Activated naive CD4-positive, alpha-beta T cell treated with anti-CD3 and anti-CD28 coated beads, Interleukin-2, amount 50 U/mL, for 72 hours (primary cell): ENCODE measurements around the gene SLC39A1. TPM values are rescaled to one million over a fixed set of nuclear protein-coding genes. Genes with fewer than 3 reads are reported as not detected.

Experiments
- ATAC-seq, 2 donors: fragments of 150-1000 bp; cut with Tn5 transposase; 2 replicates each; pipeline ENCODE4 v1.10.0; 2021; ENCODE audit warnings: mild to moderate bottlenecking in 2 of 2, moderate library complexity in 2 of 2
- DNase-seq, 2 donors: peaks; one replicate each; pipeline ENCODE4 v3.0.0; 2021 to 2022; ENCODE audit warnings: low spot score in 2 of 2
- H3K27ac Mint-ChIP-seq, 2 donors: one replicate each; pipeline ENCODE4 v1.8.0; 2022; ENCODE audit warnings: mild to moderate bottlenecking in 2 of 2, mixed read lengths in 2 of 2
- H3K36me3 Mint-ChIP-seq, 2 donors: one replicate each; pipeline ENCODE4 v1.8.0; 2022; ENCODE audit warnings: mixed read lengths in 2 of 2
- H3K9me3 Mint-ChIP-seq, 2 donors: one replicate each; pipeline ENCODE4 v1.8.0; 2022; ENCODE audit warnings: mixed read lengths in 2 of 2
- total RNA-seq, 2 donors: library from RNA; stranded (reverse); gene quantifications; one replicate each; pipeline ENCODE4 v1.2.3, GENCODE V29; 2022

SLC39A1 gene
- total RNA-seq, 2 donors from 2014 or later = 54.9 to 96.6 TPM

DNA sequence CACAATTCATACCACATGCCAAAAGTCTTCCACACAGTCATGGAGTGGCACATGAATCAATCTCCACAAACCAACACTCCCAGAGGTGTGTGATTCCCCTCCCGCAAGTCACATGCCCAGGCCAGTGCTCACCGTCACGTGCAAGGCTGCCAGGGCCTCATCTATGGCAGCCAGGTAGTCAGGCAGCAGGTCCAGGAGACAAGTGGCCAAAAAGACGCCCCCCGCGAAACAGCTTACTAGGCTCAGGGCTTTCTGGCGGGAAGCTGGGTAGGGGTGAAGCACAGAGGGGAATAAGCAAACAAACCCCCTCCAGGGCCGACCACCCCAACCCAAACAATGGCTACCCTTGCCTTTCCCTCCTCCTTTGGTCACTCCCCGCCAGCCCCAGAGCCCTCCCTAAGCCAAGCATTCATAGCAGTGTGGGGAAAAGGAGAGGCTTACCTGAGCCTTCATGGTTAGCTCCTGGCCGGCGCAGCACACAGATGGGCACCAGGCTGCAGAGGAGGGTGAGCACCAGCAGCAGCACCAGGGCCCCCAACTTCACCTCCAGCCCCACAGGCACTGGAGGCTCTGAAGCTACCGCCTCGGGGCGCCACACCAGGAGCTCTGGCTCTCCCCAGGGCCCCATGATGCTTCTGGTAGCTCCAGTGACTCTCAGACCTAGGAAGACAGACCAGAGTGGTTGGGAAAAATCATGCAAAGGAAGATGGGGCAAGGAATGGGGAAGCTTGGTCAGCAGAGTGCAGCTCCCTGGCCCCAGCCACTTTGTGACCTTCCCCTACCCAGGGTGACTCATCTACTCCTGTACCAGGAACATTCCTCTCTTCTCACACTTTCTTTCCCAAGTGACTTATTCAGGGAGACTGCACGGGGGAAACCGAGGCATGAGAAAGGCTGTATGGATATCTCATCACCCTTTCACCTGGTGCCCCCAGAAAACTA lies 978 bp downstream of the SLC39A1 start:
- no peak for ATAC-seq
- Mint-ChIP-seq H3K36me3 (peaks cover 38 to 46% of the 10 kb centered on the region in 2 donors), H3K27ac (peak overlapping the region; percentile 78 to 94)

DNA sequence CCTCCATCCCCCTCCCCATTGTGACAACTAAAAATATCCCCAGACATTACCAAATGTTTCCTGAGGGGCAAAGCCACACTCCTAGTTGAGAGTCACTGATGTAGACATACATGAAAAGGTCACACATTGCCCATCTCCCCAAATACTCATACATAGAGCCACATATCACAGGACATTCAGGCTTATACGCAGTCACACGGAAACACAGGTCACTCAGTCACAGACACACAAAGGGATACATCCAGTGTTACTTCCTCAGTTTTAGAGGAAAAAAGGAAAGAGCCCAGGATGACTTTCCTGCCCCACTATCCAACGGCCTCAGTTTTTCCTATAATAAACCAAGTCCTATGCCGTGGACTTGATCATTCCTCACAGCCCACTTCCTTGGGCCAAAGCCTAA lies 1.9 kb downstream of the SLC39A1 start:
- no peak for ATAC-seq
- peak overlapping the region; percentile 48 to 94 for H3K27ac Mint-ChIP-seq
- no peaks in the 10 kb centered on the region for H3K9me3 Mint-ChIP-seq
- H3K36me3 Mint-ChIP-seq = peaks cover 40 to 46% of the 10 kb centered on the region in 2 donors
- no peak for DNase-seq

More for the DNA sequence above, 978 bp downstream of the SLC39A1 start:
- no peaks in the 10 kb centered on the region for H3K9me3 Mint-ChIP-seq
- no peak for DNase-seq

DNA sequence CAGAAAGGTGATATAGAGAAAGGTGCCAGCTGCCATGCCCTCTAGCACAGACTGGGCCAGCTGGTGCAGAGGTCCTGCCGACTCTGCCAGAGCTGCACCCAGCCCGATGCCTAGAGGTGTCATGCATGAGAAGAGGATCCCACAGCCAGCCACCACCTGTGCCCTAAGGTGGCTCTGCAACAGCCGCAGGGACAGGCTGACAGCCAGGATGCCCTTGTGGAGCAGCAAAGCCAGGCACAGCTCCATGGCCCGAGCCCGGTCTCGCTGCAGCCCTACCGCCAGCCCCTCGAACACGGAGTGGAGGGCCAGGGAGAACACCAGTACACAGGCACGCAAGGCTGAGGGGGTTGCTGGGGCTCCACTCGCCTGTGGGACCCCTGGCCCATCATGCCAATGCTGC lies 3.1 kb downstream of the SLC39A1 start:
- no peaks in the 10 kb centered on the region for H3K9me3 Mint-ChIP-seq
- H3K27ac Mint-ChIP-seq = peak overlapping the region; percentile 66 to 94
- H3K36me3 Mint-ChIP-seq = peaks cover 32 to 46% of the 10 kb centered on the region in 2 donors
- DNase-seq (no peak), ATAC-seq (no peak)

DNA sequence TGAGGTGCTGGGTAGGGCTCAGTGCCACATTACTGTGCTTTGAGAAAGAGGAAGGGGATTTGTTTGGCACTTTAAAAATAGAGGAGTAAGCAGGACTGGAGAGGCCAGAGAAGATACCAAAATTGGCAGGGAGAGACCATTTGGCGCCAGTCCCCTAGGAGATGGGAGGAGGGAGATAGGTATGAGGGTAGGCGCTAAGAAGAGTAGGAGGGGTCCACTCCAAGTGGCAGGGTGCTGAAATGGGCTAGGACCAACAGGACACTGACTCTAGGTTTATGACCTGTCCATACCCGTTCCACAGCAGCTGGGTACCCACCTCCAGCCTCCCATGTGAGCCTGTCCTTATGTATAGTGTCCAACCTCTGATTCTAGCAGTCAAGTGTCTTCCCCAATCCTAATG lies 3.9 kb downstream of the SLC39A1 start:
- DNase-seq (no peak), ATAC-seq (no peak)
- H3K36me3 Mint-ChIP-seq = peaks cover 33 to 46% of the 10 kb centered on the region in 2 donors
- no peaks in the 10 kb centered on the region for H3K9me3 Mint-ChIP-seq
- H3K27ac Mint-ChIP-seq = peak overlapping the region; percentile 70 to 98

DNA sequence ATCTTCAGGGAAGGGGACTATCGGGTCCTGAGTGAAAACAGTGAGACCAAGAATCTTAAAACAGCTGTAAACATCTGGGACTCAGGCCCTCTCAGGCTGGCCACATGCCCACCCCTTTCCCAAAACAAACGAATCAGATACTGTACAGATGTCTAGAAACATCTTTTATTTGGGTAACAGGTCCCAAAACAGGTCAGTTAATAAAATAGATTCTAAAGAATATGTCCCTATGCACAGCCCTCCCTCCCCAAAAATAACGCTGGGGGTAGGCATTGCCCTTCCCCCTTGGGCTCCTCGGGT lies 4.4 kb downstream of the SLC39A1 start:
- ATAC-seq (no peak), DNase-seq (no peak)
- peaks cover 36 to 46% of the 10 kb centered on the region in 2 donors for H3K36me3 Mint-ChIP-seq
- no peaks in the 10 kb centered on the region for H3K9me3 Mint-ChIP-seq
- peak overlapping the region; percentile 70 to 98 for H3K27ac Mint-ChIP-seq

DNA sequence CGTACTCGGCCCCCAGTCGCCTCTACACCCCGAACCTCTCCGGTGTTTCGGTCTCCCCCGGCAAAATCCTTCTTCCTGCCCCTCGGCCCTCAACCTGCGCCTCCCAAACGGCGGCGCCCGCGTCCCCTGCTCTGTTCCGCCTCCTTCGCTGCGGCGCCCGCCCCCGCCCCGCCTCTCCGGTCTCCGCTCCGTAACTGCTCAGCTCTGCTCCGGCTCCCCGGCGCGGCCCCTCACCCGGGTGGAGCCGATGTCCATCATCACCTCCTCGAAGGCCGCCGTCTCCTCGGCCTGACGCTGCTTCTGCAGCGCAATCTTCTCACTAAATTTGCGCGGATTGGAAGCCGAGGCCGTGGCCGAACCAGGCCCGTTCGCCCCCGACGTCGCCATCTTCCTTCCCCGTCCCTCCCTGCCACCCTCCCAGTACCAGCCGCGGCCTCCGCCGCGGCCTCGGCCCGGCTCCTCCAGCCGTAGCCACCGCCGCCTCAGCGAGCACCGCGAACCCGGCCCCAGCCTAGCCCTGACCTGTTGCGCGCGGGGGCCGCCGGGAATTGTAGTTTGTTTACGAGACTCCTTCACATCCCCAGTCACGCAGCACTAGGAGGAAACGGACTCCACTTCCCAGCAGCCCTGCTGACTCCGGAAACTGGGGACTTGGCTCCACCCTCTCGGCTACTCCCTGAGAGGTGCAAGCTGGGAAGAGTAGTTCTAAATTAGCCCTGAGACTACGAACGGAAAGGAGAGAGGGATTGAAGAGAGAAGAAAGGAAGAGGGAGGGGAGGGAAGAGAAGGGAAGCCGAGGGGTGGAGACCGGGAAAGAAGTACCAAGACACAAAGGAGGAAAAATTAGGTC lies 5.0 kb downstream of the SLC39A1 start, which contains the start of gene CRTC2:
CRTC2 (minus strand) TSS at position 502 of the 850 bp plus-strand sequence; CDS start at position 387, 115 bp downstream.
- DNase-seq = peak; percentile 94 to 96
- peaks cover 31 to 49% of the 10 kb centered on the region in 2 donors for H3K36me3 Mint-ChIP-seq
- ATAC-seq = peak; percentile 83 to 89
- H3K9me3 Mint-ChIP-seq = no peaks in the 10 kb centered on the region
- H3K27ac Mint-ChIP-seq = peak within 1 kb of the TSS; percentile 94 to 98

DNA sequence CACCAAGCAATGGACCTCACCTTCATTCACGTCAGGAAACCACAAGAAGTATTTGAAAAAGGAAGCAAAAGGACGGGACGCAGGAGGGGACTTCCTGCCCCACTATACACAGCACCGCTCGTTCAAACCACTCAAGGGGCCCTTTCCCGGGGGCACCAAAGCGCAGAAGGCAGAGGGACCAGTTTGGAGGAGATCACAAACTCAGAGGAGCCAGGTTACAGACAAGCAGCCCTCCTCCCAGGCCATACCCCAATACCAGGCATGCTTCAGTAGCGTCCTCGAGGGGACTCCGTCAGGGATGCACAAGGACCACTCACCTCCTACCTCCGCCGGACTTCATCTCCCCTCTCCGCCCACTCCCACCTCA lies 5.6 kb downstream of the SLC39A1 start:
- peak; percentile 27 to 34 for ATAC-seq
- no peaks in the 10 kb centered on the region for H3K9me3 Mint-ChIP-seq
- peaks cover 30 to 49% of the 10 kb centered on the region in 2 donors for H3K36me3 Mint-ChIP-seq

GRCh38 chr1:153956997-153957715 lies 6.2 kb downstream of the SLC39A1 start:
- DNase-seq (no peak), ATAC-seq (no peak)
- no peaks in the 10 kb centered on the region for H3K9me3 Mint-ChIP-seq
- H3K36me3 Mint-ChIP-seq = peaks cover 25 to 43% of the 10 kb centered on the region in 2 donors
- peak overlapping the region; percentile 94 to 98 for H3K27ac Mint-ChIP-seq

More for the DNA sequence above, 5.6 kb downstream of the SLC39A1 start:
- peak; percentile 28 to 68 for DNase-seq
- H3K27ac Mint-ChIP-seq = peak overlapping the region; percentile 94 to 98

DNA sequence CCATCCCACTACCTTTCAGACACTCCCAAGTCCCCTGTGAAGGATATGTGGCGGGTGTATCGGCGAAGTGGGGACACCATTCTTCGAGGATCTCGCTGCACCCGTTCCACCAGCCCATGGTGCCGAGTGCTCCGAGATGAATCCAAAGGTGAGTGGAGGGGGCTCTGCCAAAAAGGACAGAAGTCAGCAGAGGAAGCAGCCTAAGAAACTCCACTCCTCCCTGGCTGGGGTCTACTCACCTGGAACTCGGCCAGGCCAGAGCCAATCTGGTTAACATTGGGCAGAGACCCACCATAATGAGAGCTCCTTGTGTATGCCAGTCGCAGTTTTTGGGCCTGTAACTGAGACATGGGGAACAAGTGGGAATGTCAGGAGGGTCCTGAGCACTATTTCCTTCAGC lies 8.5 kb downstream of the SLC39A1 start:
- no peaks in the 10 kb centered on the region for H3K9me3 Mint-ChIP-seq
- DNase-seq (no peak), ATAC-seq (no peak)
- peaks cover 24 to 32% of the 10 kb centered on the region in 2 donors for H3K36me3 Mint-ChIP-seq
- no peak overlapping the region for H3K27ac Mint-ChIP-seq

DNA sequence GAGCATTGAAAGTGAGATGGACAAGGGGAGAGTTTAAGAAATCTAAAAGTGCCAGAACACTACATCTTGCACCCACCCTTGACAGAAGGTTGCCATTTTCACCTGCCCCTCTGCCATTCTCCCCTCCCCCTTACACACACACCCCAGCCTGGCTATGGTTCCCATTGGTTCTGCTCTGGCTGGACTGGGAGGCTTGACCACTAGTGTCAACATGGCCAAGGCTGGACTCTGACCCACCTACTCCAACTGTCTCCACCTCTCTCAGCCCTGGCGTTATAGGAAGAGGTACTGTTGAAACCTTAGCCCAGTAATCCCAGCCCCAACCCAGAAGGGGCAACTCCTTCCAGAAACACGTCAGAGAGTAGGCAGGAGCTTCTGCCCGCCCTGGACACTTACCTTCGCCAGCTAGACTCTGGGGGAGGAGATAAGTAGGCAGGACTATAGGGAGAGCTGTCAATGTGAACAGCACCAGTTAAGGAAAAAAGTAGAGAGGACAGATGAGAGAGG lies 9.4 kb downstream of the SLC39A1 start:
- ATAC-seq (no peak), DNase-seq (no peak)
- Mint-ChIP-seq H3K9me3 (no peaks in the 10 kb centered on the region), H3K27ac (peak overlapping the region; percentile 9 to 51), H3K36me3 (peaks cover 24 to 32% of the 10 kb centered on the region in 2 donors)

- peaks cover 8 to 15% of the 10 kb centered on the region in 2 donors for H3K36me3 Mint-ChIP-seq
- ATAC-seq (no peak), DNase-seq (no peak)
- H3K9me3 Mint-ChIP-seq = no peaks in the 10 kb centered on the region
- peak overlapping the region; percentile 41 to 64 for H3K27ac Mint-ChIP-seq
Observed at GRCh38 chr1:153951801-153952200, 11.5 kb downstream of the SLC39A1 start.

- no peaks in the 10 kb centered on the region for H3K9me3 Mint-ChIP-seq
- peak overlapping the region; percentile 41 to 64 for H3K27ac Mint-ChIP-seq
- peaks cover 6 to 12% of the 10 kb centered on the region in 2 donors for H3K36me3 Mint-ChIP-seq
- ATAC-seq (no peak), DNase-seq (no peak)
Observed at GRCh38 chr1:153951183-153951582, 12.2 kb downstream of the SLC39A1 start.

DNA sequence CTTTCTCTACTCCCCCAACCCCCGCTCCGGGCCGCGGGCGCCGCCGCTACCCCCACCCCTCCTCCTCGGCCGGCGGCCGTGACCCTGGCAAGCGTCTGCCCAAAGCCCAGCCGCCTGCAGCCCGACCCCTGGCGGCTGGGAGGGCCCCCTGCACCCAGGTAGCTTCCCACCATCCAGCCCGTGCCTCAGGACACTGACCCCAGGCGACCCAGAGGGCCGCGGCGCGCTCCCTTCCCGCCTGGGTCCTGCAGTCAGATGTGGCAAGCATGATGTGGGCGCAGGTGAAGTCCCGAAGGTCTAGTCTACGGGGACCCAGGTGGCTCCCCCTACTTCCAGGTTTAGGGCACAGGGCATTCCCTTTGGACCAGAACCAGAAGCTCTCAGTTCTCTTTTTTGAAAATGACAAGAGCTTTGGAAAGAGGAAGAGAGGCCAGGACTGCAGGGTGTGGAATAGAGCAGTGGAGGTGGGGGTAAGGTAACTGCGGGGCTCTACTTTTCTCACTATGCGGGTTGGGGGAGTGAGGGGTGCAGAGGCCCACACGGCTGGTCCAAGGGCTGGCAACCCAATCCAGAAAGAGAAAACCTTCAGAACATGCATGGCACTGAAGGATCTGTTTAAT lies 16.6 kb downstream of the SLC39A1 start, which contains the start of gene DENND4B:
DENND4B (minus strand) TSS at position 97 of the 620 bp plus-strand sequence. CDS start 2,344 bp downstream, outside the sequence.
- peak; percentile 70 to 74 for ATAC-seq
- DNase-seq = peak; percentile 78 to 81
- Mint-ChIP-seq H3K9me3 (no peaks in the 10 kb centered on the region), H3K36me3 (peaks cover 14 to 20% of the 10 kb centered on the region in 2 donors), H3K27ac (peak within 1 kb of the TSS; percentile 93 to 96)

GRCh38 chr1:153945795-153946621 lies 17.3 kb downstream of the SLC39A1 start:
- peak overlapping the region; percentile 93 to 96 for H3K27ac Mint-ChIP-seq
- ATAC-seq (peak; percentile 68 to 78), DNase-seq (peak; percentile 69 to 87)
- no peaks in the 10 kb centered on the region for H3K9me3 Mint-ChIP-seq
- H3K36me3 Mint-ChIP-seq = peaks cover 14 to 20% of the 10 kb centered on the region in 2 donors
